SK-MEL-5 (cell line): ENCODE measurements around the gene SCYGR4. TPM values are rescaled to one million over a fixed set of nuclear protein-coding genes. Genes with fewer than 3 reads are reported as not detected.
A peak's percentile ranks its signal among the peaks of the same experiment; 100 is the strongest.
"Not testable (repeated sequence)": the region's sequence is repeated elsewhere in the genome, so short reads cannot be mapped to it uniquely, and the experiment has no call there.

Source experiments
- DNase-seq: peaks from one replicate; pipeline ENCODE4 v3.0.0-alpha.2; 2016; ENCODE audit warnings: low read depth, low spot score
- in situ Hi-C: cut with HindIII; loops from 2 replicates; pipeline ENCODE4 v1.10.0; 2016; ENCODE audit warnings: low sequenced_read_pairs, high pct_unique_total_duplicates, low pct_unique_long_range_greater_than_20kb
- polyA plus RNA-seq, 2 experiments: library from polyadenylated mRNA; depleted of rRNA; stranded (reverse); fragments of >200 nt; gene quantifications; 2 replicates each; pipeline ENCODE4 v1.2.3, GENCODE V29; 2015
- total RNA-seq: library from RNA; depleted of rRNA; stranded (reverse); fragments of >200 nt; shearing (Covaris generic); gene quantifications from 2 replicates; pipeline ENCODE4 v1.2.3, GENCODE V29; 2014; rRNA removed

SCYGR4 gene, protein sequence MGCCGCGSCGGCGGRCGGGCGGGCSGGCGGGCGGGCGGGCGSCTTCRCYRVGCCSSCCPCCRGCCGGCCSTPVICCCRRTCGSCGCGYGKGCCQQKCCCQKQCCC
- not detected in 2 replicates for total RNA-seq
- not detected in 2 replicates for polyA plus RNA-seq (2015; cell fraction: cytosol; rRNA removed)
- not detected in 2 replicates for polyA plus RNA-seq (2015; cell fraction: nucleus; rRNA removed)

DNA sequence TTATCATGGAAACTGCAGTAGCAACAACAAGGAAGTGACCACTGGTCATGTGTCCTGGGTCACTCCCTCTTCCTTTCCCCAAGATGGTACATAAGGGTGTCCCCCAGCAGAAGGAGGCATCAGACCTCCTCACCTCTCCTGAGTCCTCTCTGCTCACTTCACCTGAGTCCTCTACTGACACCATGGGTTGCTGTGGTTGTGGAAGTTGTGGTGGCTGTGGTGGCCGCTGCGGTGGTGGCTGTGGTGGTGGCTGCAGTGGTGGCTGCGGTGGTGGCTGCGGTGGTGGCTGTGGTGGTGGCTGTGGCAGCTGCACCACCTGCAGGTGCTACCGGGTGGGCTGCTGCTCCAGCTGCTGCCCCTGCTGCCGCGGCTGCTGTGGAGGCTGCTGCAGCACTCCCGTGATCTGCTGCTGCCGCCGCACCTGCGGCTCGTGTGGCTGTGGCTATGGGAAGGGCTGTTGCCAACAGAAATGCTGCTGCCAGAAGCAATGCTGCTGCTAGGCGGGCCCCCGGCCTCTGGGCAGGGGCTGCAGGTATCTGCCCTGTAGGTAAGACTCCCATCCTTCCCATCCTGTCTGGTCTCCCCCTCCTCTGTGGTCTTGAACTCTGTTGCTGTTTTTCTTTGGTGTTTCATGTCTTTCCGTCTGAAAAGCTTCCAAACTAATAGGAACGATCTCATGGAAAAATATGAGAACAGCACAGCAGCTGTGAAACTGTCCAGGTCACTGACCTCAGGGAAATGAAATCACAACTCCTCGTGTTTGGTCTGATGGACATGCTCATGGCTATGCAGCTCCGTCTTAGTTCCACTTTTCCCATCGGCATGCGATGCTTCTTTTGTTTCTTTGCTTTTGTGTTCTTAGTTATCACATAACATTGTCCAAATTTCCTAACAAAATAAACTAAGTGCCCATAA is at the start of gene SCYGR4:
Gene SCYGR4, plus strand, starts transcription at position 183 of the 915 bp plus-strand sequence. Its CDS starts 0 bp downstream, at position 183.
- no peak for DNase-seq
- in situ Hi-C loops: no loop called here

DNA sequence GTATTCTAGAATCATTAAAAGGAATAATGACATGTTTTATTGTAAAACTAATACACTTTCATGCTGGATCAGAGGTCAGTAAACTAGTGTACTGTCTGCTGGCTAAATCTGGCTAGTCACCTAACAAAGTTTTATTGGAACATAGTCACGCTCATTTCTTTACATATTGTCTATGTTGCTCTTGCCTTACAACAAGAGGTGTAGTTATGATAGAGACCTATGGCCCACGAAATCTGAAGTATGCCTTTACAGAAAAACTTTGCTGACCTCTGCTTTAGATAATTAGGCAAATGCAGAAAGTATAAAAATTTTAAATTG is 48.5 kb upstream of the SCYGR4 start:
- in situ Hi-C loops: no loop called here
- no peak for DNase-seq

DNA sequence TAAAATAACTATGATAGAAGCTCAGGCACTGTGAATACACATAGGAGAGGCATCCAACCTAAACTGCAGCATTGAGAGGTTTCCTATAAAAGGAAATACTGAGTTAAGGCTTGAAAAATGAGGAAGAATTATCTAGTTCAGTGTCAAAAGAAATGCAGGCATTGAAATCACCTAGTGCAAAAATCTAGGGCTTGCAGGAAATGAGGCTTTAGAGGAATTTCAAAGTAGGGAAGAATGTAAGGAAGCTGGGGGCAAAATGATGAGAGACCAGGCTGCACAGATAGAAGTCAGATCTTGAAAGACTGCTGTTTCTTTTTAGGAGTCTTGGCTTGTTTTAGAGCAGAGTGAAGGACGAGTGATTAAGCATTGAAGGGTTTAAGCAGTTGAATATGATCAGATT is 46.7 kb upstream of the SCYGR4 start:
- in situ Hi-C loops: no loop called here
- no peak for DNase-seq

DNA sequence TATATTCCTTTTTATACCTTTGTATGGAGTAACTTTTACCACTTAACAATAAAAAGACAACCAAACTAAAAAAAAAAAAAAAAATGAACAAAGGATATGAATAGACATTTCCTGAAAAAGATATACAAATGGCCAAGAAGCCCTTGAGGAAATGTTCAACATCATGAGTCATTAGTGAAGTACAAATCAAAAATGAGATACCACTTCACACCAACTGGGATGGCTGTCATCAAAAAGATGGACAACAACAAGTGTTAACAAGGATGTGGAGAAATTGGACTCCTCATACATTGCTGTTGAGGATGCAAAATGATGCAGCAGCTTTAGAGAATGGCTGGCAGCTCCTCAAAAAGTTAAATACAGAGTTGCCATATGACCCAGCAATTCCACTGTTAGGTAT is 41.2 kb upstream of the SCYGR4 start:
- DNase-seq: no peak
- in situ Hi-C loops: no loop called here

DNA sequence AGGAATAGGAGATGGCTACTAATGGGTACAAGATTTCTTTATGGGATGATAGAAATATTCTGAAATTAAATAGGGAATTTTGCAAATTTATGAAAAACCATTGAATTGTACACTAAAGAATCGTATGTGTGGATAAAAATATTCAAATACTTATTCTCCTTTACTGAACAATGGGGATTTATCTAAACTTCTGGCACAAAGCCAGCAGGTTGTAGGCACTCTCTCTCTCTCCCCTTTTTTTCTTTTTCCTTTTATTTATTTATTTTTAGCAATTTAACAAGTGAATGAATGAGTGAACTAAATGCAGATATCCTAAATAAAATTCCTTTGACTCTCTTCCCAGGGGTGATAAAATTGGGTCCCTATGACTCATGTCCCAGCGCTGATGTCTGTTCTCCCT is 40.5 kb upstream of the SCYGR4 start:
- in situ Hi-C loops: no loop called here
- DNase-seq: no peak

DNA sequence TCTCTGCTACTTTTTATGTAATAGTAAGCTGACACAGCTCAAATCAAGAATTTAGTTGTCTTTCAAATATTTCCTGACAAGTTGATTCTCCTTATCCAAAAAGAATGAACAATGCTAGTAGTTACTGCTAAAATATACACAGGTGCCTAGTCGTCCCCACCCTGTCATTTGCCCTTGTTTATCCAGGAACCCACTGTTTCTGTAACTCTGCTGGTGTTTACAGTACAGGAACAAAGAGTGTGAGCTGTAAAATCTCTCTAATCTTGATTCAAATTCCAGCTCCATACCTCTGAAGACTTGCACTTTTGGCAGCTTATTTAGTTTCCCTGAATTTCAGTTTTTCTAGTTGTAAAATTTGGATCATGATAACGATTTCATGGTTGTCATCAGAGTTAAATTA is 39.7 kb upstream of the SCYGR4 start:
- in situ Hi-C loops: no loop called here
- no peak for DNase-seq

DNA sequence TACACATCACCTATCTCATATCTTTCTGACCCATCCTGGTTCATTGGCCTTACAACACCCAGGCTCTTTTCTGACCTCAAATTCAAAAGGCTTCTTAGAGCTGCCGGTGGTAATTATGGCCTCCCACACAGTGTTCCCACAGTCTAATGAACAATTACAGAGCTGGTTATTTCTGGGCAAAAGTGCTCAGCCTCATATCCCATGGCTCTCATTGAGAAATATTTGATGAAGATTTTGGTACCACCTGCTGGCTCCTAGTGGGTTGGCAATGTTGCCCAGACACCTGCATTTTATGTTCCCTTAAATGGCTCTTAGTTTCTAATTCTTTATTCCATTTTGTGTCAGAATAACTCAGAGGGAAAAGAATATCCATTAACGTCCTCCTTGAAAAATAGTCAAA is 38.7 kb upstream of the SCYGR4 start:
- in situ Hi-C loops: no loop called here
- DNase-seq: no peak

DNA sequence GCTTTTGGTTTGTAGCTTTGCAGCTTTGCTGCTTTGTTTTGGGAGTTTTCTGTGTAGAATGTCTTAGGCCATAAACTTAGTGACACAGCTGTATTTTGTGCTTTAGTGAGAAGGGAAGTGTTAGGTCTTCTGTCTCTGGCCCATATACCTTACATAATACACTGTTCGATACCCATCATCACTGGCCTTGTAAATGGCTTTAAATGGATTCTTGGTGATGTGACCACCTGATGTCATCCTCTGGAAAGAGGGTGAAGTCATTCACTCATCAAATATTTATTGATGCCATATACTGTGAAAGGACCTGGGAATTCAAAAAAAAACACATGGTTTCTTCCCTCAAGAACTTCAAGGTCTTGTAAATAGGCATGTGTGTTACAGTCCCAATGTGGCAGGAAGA is 37.5 kb upstream of the SCYGR4 start:
- in situ Hi-C loops: no loop called here
- DNase-seq: no peak

DNA sequence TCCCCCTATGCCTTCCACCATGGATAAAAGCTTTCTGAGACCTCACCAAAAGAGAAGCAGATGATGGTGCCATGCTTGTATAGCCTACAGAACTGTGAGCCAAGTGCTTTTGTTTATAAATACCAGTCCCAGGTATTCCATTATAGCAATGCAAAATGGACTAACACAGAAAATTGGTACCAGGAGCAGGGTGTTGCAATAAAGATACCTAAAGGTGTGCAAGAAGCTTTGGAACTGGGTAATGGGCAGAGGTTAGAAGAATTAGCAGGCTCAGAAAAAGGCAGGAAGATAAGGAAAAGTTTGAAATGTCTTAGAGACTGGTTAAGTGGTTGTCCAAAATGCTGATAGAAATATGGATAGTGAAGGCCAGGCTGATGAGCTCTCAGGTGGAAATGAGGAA is 34.9 kb upstream of the SCYGR4 start:
- in situ Hi-C loops: no loop called here
- DNase-seq: no peak

DNA sequence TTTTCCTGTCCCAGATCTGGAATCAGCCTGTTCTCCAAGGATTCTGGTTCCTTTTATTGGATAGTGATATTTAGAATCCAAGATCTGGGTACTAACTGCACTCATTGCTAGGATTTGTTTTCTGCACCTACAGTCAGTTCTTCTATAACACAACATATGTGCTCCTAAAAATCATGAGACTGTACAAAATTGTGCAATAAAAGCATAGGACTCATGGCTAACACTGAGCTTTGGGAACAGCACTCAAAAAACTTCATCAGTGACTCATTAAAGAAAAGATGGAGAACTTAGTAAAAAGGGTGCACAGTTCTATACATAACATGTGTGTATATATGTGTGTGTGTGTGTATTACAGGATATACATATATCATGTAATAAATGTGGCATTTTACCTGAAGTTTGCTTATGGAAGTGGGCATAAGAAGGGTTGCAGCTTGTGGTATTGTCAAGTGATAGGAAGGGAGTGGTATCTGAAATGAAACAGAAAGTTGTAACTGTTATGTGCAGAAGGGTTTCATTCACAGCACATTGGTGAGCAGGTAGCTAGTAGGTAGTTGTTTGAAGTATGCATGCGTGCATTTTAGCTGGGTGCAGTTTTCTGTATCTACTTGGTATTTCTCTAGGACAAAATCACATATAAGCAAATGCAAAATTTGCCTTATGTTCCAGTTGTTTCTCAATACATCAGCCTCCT is 24.5 kb upstream of the SCYGR4 start:
- DNase-seq: no peak
- in situ Hi-C loops: no loop called here

DNA sequence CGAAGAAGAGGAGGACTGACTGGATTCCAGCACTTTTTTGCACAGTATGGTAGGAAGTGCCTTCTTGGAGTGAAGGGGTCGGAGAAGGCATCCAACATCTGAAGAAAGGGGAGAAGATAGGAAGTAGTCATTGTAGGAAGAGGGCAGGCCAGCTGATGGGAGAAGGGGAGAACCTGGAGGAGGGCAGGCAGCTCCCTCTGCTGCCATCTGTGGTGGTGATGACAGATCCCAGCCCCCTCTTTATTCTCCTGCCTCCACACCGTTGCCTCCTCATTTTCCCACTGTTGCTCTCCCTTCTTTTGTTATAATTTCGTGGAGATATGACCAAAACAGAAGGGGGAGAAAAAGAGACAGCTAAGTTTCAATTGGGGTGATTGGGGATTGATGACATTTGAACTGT is 21.5 kb upstream of the SCYGR4 start:
- in situ Hi-C loops: no loop called here
- no peak for DNase-seq

DNA sequence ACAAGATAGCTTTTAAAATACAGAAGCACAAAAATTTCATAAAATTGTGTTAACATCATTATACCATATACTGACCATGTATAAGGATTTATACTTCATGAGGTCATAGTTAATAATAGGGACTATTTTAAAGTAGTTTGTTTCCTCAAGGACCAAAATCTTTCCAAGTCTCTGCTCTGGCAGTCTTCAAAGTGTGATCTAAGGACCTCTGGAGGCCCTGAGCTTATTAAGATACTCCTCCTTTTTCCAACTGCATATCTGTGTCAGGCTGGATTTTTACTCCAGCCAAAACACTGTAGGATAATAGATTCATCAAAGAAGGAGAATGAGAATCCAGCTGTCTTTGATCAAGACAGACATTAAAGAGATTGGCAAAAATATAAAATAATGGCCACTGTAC is 20.3 kb upstream of the SCYGR4 start:
- in situ Hi-C loops: no loop called here
- no peak for DNase-seq

DNA sequence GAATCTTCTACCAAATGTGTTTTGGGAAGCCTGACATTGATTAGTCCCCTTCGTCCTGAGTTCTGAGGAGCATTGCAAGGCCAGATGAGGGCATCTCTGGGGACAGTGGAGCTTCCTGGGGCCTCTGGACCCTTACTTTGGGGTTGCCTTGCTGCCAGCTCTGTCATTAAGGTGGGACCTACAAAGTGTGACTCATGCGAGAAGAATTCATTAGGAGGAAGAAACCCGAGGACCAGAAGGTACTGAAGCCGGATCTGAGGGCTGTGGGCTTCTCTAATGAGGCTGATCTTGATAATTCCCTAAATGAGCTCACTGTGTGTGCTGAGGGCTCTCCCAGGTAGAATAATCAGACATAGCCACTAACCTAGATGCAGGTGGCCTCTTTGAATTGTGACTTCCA is 19.3 kb upstream of the SCYGR4 start:
- in situ Hi-C loops: no loop called here
- no peak for DNase-seq

DNA sequence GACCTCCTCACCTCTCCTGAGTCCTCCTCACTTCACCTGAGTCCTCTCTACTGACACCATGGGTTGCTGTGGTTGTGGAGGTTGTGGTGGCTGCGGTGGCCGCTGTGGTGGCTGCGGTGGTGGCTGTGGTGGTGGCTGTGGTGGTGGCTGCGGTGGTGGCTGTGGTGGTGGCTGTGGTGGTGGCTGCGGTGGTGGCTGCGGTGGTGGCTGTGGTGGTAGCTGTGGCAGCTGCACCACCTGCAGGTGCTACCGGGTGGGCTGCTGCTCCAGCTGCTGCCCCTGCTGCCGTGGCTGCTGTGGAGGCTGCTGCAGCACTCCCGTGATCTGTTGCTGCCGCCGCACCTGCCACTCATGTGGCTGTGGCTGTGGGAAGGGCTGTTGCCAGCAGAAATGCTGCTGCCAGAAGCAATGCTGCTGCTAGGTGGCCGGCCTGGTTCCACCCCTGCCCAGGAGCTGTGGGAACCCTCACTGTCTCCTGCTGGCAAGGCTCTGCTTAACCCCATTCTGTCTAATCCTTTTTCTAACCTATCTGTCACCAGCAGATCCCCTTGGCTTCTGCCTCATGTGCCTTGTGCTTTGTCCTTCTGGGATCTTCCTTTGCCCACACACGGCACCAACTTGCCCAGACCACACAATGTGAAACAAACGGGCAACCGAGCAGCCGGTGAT is 18.3 kb upstream of the SCYGR4 start, which contains the start of gene SCYGR2:
Gene SCYGR2, plus strand, starts transcription at position 59 of the 669 bp plus-strand sequence. Its CDS starts 0 bp downstream, at position 59.
- in situ Hi-C loops, DNase-seq: not testable (repeated sequence)

DNA sequence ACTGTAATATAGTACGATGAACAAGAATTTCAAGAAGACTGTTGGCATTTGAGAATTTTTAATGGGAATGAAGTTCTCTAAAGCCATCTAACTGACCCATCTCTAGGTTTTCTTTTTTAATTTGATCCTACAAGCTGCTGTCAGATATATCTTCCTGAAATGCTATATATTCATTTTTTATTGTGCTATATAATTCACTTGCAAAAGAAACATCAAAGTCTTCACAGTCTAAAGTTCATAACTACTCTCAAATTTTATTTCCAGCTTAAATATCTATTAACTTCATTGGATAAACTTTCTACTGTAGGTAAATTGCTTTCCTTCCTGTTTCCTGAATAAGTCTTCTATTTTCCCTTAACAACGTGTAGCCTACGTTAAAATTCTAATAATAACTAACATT is 14.9 kb upstream of the SCYGR4 start:
- in situ Hi-C loops: no loop called here
- no peak for DNase-seq

DNA sequence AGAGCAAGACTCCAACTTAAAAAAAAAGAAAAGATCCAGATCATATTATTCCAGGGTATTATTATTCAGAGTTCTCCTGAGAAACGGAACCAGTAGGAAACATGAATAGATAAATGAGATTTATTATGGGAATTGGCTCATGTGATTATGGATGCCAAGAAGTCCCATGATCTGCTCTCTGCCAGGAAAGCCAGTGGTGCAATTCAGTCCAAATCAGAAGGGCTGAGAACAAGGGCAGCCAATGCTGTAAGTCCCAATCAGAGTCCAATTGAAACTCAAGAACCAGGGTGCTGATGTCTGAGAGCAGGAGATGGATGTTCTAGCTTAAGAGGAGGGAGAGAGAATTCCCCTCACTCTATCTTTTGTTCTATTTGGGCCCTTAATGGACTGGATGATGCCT is 10.8 kb upstream of the SCYGR4 start:
- DNase-seq: peak; percentile 49
- in situ Hi-C loops: no loop called here

DNA sequence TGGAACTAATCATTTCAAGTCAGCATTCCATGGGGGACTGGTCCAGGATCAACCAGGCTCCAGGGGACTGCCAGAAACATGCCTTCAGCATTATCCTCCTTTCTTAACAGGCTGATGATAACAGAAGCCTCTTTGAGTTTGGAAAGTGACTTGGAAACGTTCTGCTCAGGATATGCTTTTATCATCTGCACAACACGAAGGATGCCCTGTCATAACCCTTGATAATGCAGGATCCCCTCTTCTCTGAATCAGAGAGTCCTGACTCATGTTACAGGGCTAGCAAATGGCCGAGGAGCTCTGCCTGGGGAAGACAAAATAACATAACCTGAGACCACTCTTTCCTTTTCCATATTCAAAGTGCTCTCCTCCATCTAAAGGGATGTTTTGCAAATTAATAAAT is 9.4 kb upstream of the SCYGR4 start:
- peak; percentile 5 for DNase-seq
- in situ Hi-C loops: no loop called here
